Measurements from ENCODE around the gene RIMS3.

GRCh38 chr1:40696294-40696693 is 30.8 kb upstream of the RIMS3 start:
- TF ChIP-seq CTCF (IDR thresholded peaks at IDR 0.05) = no peak
- no peak for TF ChIP-seq EZH2 (IDR thresholded peaks at IDR 0.05)
- TF ChIP-seq EZH2phosphoT487 (IDR thresholded peaks at IDR 0.05) = no peak
